ENCODE data around the gene SMAP2. TPM values are rescaled to one million over a fixed set of nuclear protein-coding genes. Genes with fewer than 3 reads are reported as not detected.

SMAP2 gene
- total RNA-seq, 1 experiment from 2014 or later: 20.2 TPM

- DNase-seq (ENCODE audit: unreplicated experiment): no peak
- intact Hi-C loops (cut with micrococcal nuclease): no loop called here
- CTCF ChIA-PET: no interaction called here
- H3K4me1 Mint-ChIP-seq (ENCODE audit: insufficient read depth, unreplicated experiment): no peaks in the 10 kb centered on the region
- H3K4me3 Mint-ChIP-seq (ENCODE audit: unreplicated experiment): no peak overlapping the region
- no peaks in the 10 kb centered on the region for H3K9me3 Mint-ChIP-seq (ENCODE audit: unreplicated experiment)
- H3K27me3 Mint-ChIP-seq (ENCODE audit: insufficient read depth, unreplicated experiment): no peaks in the 10 kb centered on the region
- TF ChIP-seq, protein P1, sequence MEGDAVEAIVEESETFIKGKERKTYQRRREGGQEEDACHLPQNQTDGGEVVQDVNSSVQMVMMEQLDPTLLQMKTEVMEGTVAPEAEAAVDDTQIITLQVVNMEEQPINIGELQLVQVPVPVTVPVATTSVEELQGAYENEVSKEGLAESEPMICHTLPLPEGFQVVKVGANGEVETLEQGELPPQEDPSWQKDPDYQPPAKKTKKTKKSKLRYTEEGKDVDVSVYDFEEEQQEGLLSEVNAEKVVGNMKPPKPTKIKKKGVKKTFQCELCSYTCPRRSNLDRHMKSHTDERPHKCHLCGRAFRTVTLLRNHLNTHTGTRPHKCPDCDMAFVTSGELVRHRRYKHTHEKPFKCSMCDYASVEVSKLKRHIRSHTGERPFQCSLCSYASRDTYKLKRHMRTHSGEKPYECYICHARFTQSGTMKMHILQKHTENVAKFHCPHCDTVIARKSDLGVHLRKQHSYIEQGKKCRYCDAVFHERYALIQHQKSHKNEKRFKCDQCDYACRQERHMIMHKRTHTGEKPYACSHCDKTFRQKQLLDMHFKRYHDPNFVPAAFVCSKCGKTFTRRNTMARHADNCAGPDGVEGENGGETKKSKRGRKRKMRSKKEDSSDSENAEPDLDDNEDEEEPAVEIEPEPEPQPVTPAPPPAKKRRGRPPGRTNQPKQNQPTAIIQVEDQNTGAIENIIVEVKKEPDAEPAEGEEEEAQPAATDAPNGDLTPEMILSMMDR (IDR thresholded peaks at IDR 0.05; ENCODE audit: unreplicated experiment): no peak
- H3K27ac Mint-ChIP-seq (ENCODE audit: low read depth, unreplicated experiment): no peak overlapping the region
- POLR2A ChIA-PET: interaction anchor here (1.0 kb wide), 1 partner anchor 179 kb away, joined by 3 read pairs; no protein-coding TSS in a partner anchor
- BruUV-seq (replicated peaks): no TSS peak
- H3K36me3 Mint-ChIP-seq (ENCODE audit: insufficient read depth, unreplicated experiment): no peaks in the 10 kb centered on the region
These were observed 61.9 kb downstream of the SMAP2 start for GRCh38 chr1:40435471-40435870.

DNA sequence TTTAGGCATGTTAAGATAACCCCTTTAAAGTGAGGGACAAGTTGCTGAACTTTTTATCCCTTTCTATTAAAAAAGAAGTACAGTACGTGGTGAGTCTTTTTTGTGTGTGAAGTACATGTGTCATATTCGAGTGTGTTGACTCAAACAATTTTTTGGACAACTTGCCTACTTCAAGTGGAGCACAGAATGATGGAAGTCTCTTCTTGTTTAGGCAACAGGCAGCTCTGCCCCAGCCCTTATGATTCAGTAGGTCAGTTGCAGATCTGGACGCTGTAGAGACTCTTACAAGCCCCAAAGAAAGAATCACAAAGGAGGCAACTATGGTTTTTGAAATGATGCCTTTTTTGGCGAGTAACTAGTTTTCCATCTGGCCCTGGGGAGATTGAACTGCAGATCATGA is 62.3 kb downstream of the SMAP2 start:
- H3K9me3 Mint-ChIP-seq (ENCODE audit: unreplicated experiment): no peaks in the 10 kb centered on the region
- no peaks in the 10 kb centered on the region for H3K27me3 Mint-ChIP-seq (ENCODE audit: insufficient read depth, unreplicated experiment)
- POLR2A ChIA-PET: no interaction called here
- intact Hi-C loops (cut with micrococcal nuclease): no loop called here
- no TSS peak for BruUV-seq (replicated peaks)
- H3K36me3 Mint-ChIP-seq (ENCODE audit: insufficient read depth, unreplicated experiment): no peaks in the 10 kb centered on the region
- H3K27ac Mint-ChIP-seq (ENCODE audit: low read depth, unreplicated experiment): no peak overlapping the region
- no peak for DNase-seq (ENCODE audit: unreplicated experiment)
- CTCF ChIA-PET: interaction anchor here (1.5 kb wide), 1 partner anchor 292 kb away, joined by 5 read pairs; no protein-coding TSS in a partner anchor
- no peaks in the 10 kb centered on the region for H3K4me1 Mint-ChIP-seq (ENCODE audit: insufficient read depth, unreplicated experiment)
- TF ChIP-seq, protein P1 (IDR thresholded peaks at IDR 0.05; ENCODE audit: unreplicated experiment): no peak
- H3K4me3 Mint-ChIP-seq (ENCODE audit: unreplicated experiment): no peak overlapping the region

- DNase-seq (ENCODE audit: unreplicated experiment): peak; percentile 17
- no TSS peak for BruUV-seq (replicated peaks)
- no peaks in the 10 kb centered on the region for H3K36me3 Mint-ChIP-seq (ENCODE audit: insufficient read depth, unreplicated experiment)
These were observed 65.0 kb downstream of the SMAP2 start for GRCh38 chr1:40438391-40439015.

GRCh38 chr1:40439247-40439646 is 65.7 kb downstream of the SMAP2 start:
- H3K36me3 Mint-ChIP-seq (ENCODE audit: insufficient read depth, unreplicated experiment): no peaks in the 10 kb centered on the region
- H3K4me1 Mint-ChIP-seq (ENCODE audit: insufficient read depth, unreplicated experiment): no peaks in the 10 kb centered on the region
- no peak overlapping the region for H3K27ac Mint-ChIP-seq (ENCODE audit: low read depth, unreplicated experiment)
- CTCF ChIA-PET: interaction anchor here (0.7 to 1.7 kb wide), 4 partner anchors 9 to 93 kb away, joined by 3 to 7 read pairs (median 6); no protein-coding TSS in a partner anchor
- no peak overlapping the region for H3K4me3 Mint-ChIP-seq (ENCODE audit: unreplicated experiment)
- BruUV-seq (replicated peaks): no TSS peak
- POLR2A ChIA-PET: no interaction called here
- DNase-seq (ENCODE audit: unreplicated experiment): no peak
- TF ChIP-seq, protein P1 (IDR thresholded peaks at IDR 0.05; ENCODE audit: unreplicated experiment): no peak
- intact Hi-C loops (cut with micrococcal nuclease): no loop called here
- H3K27me3 Mint-ChIP-seq (ENCODE audit: insufficient read depth, unreplicated experiment): no peaks in the 10 kb centered on the region
- H3K9me3 Mint-ChIP-seq (ENCODE audit: unreplicated experiment): no peaks in the 10 kb centered on the region

More at GRCh38 chr1:40438391-40439015, 65.0 kb downstream of the SMAP2 start:
- H3K4me3 Mint-ChIP-seq (ENCODE audit: unreplicated experiment): no peak overlapping the region
- H3K9me3 Mint-ChIP-seq (ENCODE audit: unreplicated experiment): no peaks in the 10 kb centered on the region
- intact Hi-C loops (cut with micrococcal nuclease): loop anchor here (1.0 kb wide), 1 partner anchor 294 kb away; no protein-coding TSS in a partner anchor
- CTCF ChIA-PET: interaction anchor here (0.6 to 1.7 kb wide), 11 partner anchors 8 to 1320 kb away, joined by 3 to 7 read pairs (median 4); no protein-coding TSS in a partner anchor
- POLR2A ChIA-PET: no interaction called here
- TF ChIP-seq, protein P1 (IDR thresholded peaks at IDR 0.05; ENCODE audit: unreplicated experiment): peak; percentile 67
- H3K4me1 Mint-ChIP-seq (ENCODE audit: insufficient read depth, unreplicated experiment): no peaks in the 10 kb centered on the region
- H3K27ac Mint-ChIP-seq (ENCODE audit: low read depth, unreplicated experiment): no peak overlapping the region
- no peaks in the 10 kb centered on the region for H3K27me3 Mint-ChIP-seq (ENCODE audit: insufficient read depth, unreplicated experiment)

Measured in MCF 10A (cell line).